NCI-H748 treated with DMSO at 0.1 percent for 48 hours (cell line): Measurements from ENCODE around the gene ST6GALNAC5.

ENCODE experiments used
- DNase-seq: peaks from one replicate; lab custom pipeline; 2025; lab: John Stamatoyannopoulos, UW

The ST6GALNAC5 gene

GRCh38 chr1:77047978-77048614, 180.8 kb downstream of the ST6GALNAC5 start:
- DNase-seq: no peak

- no peak for DNase-seq
These were observed 181.3 kb downstream of the ST6GALNAC5 start for GRCh38 chr1:77048615-77049005.

GRCh38 chr1:77051425-77051824, 184.1 kb downstream of the ST6GALNAC5 start:
- DNase-seq: no peak

DNA sequence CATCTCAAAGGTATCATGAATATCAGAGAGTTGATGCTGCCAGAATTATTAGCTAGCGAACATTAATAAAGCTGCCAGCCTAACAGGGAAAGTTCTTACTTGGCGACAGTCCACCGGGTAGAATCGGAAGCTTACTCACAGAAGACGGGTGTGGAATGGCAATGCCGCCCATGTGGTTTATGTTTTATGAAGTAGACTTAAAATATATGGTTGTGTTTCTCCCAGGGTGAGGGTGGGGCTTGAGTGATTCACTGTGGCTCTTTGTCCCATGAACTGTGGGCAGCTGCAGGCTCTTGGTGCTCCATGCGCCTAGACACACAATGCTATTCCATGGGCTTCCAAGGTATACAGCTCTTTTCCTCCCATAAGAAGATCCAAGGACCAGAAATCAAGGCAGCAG, 189.2 kb downstream of the ST6GALNAC5 start:
- DNase-seq: no peak

- peak; percentile 84 for DNase-seq
These were observed 190.8 kb downstream of the ST6GALNAC5 start for GRCh38 chr1:77057994-77058585.

GRCh38 chr1:77060000-77060399, 192.7 kb downstream of the ST6GALNAC5 start:
- DNase-seq: no peak

GRCh38 chr1:77061162-77061561, 193.9 kb downstream of the ST6GALNAC5 start:
- DNase-seq: no peak

DNA sequence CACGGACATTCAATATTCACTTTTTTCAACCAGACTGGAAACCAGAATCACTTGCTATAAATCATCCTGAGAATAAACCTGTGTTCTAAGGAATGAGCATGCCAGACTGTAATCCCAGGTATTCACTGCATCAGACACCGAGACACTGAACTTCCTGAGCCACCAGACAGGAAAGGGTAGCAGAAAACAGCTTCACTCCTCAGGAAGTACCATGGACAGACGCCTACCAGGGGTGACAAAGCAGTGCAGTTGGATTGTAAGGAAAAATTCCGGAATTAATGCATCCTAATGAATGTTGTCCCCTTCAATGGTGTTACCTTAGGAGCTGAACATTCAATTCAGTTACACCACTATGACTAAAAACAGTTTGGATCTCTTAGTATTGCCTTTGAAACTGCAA, 195.8 kb downstream of the ST6GALNAC5 start:
- DNase-seq: no peak

DNA sequence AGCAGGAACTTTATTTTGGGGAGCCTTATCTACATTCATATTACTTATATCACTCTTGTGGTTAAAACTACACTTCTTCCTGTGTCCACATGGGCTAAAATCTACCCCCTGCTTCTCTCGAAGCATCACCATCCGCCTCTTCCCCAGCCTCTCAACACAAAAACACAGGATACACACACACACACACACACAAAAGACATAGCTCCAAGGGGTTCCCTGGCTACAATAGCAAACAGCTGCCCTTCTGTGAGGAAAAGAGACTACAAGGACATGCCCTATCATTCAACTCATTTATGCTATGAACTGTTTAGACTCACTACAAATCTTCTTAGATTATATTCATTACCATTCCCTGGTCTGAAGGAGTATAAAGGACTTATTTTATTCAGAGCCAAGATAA, 197.0 kb downstream of the ST6GALNAC5 start:
- DNase-seq: peak; percentile 34

DNA sequence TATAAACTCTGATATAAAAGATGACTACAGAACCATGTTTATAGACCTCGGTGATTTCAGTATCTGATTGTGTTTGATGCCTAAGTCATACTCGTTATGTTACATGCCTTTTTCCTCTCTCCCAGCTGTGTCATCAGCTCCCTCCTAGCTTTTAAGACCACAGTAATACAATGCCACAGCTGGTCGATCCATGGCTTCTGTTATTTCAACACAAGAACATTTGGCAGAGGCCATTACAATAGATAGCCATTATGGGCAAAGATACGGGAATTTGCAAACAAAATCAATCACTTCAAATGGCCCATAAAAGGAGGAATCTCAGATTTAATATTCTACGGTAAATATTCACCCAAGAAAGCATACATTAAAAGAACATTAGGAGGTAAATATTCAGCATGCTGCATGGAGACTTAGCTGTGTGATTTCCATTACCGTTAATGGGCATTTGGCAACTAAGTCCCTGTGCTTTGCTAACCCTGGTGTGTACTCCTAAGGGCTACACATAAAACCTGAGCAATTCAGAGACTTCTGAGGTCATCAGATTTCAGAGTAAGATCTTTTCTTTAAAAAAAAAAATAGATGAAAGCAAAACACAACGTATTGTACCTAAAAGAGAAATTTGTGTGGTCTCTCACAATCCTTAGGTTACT, 198.5 kb downstream of the ST6GALNAC5 start:
- DNase-seq: peak; percentile 82

DNA sequence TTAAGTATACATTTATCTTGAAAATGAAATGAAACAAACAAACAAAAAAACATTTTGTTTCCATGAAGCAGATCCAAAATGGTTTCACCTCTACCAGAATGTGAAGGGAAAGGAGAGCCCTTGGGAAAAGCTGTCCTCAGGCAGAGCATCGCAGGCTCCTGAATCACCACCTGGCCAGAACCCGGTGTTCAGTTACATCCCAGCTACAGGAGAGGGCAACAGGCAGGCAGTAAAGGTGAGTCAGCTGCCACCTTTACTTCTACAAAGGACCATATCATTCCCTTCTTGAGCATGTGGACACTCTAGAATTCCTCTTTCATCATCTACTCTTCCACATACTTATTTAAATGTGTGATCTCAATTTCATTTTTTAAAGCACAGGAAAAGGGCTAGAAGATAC, 200.7 kb downstream of the ST6GALNAC5 start:
- DNase-seq: no peak

DNA sequence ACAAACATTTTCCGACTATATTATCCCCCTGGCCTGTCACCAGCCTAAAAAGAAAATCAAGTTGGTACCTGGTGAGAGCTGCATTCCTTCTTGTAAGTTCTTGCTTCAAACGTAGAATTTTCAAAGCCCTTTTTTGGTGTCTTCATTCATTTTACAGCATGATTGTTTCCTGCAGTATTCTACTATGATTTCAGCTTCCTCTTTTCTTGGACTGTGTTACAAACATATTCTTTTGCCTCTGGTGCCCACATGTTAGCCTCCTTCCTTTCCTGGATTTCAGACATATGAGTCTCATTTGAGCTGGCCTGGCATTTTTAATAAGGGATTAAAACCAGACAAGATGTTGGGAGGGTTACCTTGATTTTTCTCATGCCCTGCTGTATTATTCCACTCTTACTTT, 209.5 kb downstream of the ST6GALNAC5 start:
- no peak for DNase-seq

GRCh38 chr1:77081834-77082233, 214.6 kb downstream of the ST6GALNAC5 start:
- no peak for DNase-seq

- no peak for DNase-seq
These were observed 217.2 kb downstream of the ST6GALNAC5 start for GRCh38 chr1:77084457-77084856.

- DNase-seq: no peak
These were observed 217.8 kb downstream of the ST6GALNAC5 start for GRCh38 chr1:77085109-77085508.

DNA sequence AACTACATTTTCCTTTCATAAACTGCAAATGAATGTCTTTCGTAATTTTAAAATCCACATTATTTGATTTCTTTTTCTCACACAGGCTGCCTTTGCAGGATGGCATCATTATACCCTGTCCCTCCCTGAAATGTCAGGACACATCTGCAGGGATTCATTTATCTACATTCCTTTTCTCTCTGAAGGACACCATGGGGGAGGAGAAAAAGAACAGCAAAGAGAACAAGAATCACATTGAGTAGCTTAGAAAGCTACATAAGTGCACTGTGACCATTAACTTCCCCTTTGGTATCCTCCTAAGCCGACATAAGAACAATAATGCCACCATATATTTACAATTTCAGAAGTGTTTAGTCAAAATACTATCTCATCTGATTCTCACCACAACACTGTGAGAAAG, 222.5 kb downstream of the ST6GALNAC5 start:
- DNase-seq: no peak

- DNase-seq: no peak
These were observed 228.0 kb downstream of the ST6GALNAC5 start for GRCh38 chr1:77095236-77095635.

- no peak for DNase-seq
These were observed 229.4 kb downstream of the ST6GALNAC5 start for GRCh38 chr1:77096496-77097255.

- no peak for DNase-seq
These were observed 233.6 kb downstream of the ST6GALNAC5 start for GRCh38 chr1:77100875-77101274.

DNA sequence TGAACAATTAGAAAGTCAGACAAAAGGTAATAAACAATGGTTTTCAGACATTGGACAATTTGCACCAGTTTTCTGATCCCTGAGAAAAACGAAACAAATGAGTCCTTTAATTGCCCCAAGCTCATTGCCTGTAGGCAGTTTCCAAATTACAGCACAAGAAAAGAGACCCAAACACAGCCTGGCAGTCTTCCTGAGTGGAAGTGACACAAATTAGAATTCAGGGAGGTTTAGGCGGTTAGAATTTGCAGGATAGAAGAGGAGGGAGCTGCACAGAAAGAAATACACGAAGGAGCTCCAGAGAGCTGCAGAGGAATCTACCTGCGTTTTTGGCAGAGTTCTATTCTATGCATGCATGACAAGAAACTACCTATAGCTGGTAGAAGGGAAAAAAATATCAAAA, 236.2 kb downstream of the ST6GALNAC5 start:
- DNase-seq: no peak

GRCh38 chr1:77104672-77105071, 237.4 kb downstream of the ST6GALNAC5 start:
- no peak for DNase-seq
